Measurements from ENCODE around the gene SIK2.

The SIK2 gene

DNA sequence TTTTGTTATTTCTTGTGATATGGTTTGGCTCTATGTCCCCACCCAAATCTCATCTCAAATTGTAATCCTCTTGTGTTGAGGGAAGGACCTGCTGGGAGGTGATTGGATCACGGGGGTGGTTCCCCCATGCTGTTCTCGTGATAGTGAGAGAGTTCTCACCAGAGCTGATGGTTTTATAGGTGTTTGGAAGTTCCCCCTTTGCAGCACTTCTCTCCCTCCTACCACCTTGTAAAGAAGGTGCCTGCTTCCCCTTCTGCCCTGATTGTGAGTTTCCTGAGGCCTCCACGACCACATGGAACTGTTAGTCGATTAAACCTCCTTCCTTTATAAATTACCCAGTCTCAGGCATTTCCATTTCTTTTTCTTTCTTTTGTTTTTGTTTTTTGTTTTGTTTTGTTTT lies 24.4 kb upstream of the SIK2 start:
- in situ Hi-C loops (cut with MboI; ENCODE audit: low sequenced_read_pairs) = loop anchor here (10.0 kb wide), 1 partner anchor 197 kb away; no protein-coding TSS in a partner anchor

GRCh38 chr11:111581341-111581740 lies 20.9 kb upstream of the SIK2 start:
- in situ Hi-C loops (cut with MboI; ENCODE audit: low sequenced_read_pairs) = no loop called here

- in situ Hi-C loops (cut with MboI; ENCODE audit: low sequenced_read_pairs) = no loop called here
Measured at GRCh38 chr11:111582163-111582562, 20.1 kb upstream of the SIK2 start.

GRCh38 chr11:111582881-111583280 lies 19.4 kb upstream of the SIK2 start:
- in situ Hi-C loops (cut with MboI; ENCODE audit: low sequenced_read_pairs) = no loop called here

GRCh38 chr11:111585371-111585770 lies 16.9 kb upstream of the SIK2 start:
- in situ Hi-C loops (cut with MboI; ENCODE audit: low sequenced_read_pairs) = no loop called here

- in situ Hi-C loops (cut with MboI; ENCODE audit: low sequenced_read_pairs) = no loop called here
Measured at GRCh38 chr11:111586388-111586831, 15.8 kb upstream of the SIK2 start.

DNA sequence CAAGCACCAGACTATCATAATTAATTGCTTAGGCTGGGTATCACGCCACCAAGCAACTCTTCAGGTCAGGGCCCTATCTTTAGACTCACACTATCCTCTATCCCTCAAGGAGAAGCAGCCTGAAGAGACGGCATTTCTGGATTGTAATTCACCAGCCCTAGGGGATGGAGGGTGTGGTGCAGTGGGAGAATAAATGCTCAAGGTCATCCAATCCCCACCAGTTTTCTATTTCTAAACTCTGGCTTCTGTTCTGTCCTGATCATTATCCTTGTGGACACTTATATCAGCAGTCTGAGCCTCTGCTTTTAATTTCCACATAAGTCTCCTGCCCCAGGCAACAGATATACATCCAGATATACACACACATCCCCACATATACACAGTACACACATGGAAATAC lies 13.1 kb upstream of the SIK2 start:
- in situ Hi-C loops (cut with MboI; ENCODE audit: low sequenced_read_pairs) = no loop called here

DNA sequence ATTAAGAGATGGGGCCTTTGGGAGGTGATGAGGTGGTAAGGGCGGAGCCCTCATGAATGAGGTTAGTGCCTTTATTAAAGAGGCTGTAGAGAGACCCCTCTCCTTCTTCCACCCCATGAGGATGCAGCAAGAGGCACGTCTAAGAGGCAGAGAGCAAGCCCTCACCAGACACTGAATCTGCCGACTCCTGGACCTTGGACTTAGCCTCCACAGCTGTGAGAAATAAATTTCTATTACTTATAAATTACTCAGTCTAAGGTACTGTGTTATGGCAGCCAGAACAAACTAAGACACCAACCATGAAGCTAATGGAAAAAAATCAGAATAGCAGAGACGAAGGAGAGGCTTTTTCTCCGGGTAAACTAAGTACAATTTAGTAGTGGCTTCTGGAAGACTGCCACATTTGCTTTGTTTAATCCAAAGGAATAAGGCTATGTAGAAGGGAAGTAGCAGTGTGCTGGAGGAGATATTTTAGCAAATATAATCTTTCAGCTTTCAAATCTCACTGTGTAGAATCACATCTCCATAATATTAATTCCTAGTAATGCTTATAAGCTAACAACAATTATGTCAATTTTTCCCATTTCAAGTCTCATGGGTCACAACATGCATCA lies 12.3 kb upstream of the SIK2 start:
- in situ Hi-C loops (cut with MboI; ENCODE audit: low sequenced_read_pairs) = no loop called here

GRCh38 chr11:111591187-111591960 lies 10.9 kb upstream of the SIK2 start:
- in situ Hi-C loops (cut with MboI; ENCODE audit: low sequenced_read_pairs) = no loop called here

DNA sequence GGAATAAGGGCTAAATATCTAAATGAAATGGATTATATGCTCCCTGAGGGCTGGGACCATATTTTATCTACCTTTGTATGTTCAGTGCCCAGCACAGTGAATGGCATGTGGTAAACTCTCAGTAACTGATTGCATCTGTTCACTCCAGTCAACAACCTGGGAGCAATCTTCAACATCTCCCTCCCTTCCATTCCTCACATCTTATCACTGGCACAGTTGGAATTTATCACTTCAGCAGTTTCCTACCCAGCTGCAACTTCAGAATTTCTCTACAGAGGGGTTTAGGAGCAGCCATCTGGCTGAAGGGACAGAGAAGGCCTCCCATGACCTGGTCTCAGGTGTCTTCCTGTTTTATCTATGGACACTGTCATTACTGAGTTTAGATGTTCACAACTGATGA lies 9.8 kb upstream of the SIK2 start:
- in situ Hi-C loops (cut with MboI; ENCODE audit: low sequenced_read_pairs) = no loop called here

DNA sequence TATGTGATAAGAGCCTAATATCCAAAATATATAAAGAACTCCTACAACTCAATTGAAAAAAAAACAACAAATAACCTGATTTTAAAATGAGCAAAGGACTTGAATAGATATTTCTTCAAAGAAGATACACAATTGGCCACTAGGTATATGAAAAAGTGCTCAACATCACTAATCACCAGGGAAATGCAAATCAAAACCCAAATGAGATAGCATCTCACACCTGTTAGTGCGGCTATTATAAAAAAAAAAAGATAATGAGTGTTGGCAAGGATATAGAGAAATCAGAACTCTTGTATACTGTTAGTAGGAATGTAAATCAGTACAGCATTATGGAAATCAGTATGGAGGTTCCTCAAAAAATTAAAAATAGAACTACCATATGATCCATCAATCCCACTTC lies 5.9 kb upstream of the SIK2 start:
- in situ Hi-C loops (cut with MboI; ENCODE audit: low sequenced_read_pairs) = no loop called here

- in situ Hi-C loops (cut with MboI; ENCODE audit: low sequenced_read_pairs) = no loop called here
Measured at GRCh38 chr11:111598148-111598547, 4.1 kb upstream of the SIK2 start.

- in situ Hi-C loops (cut with MboI; ENCODE audit: low sequenced_read_pairs) = no loop called here
Measured at GRCh38 chr11:111598559-111598958, 3.7 kb upstream of the SIK2 start.

DNA sequence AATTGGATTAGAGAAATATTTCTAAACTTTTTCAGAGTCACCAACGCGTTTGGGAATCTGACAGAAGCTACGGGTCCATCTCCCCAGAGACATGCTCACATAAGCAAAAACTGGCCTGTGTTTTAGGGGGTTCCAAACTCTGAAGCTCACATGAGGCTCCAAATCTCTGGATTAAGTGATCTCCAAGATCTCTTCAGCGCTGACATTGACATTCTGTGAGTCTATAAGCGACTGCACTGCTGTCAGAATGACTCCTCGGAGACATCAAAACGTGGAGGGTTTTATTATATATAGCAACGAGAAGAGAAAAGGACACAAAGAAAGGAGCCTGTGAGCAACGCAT lies 642 bp upstream of the SIK2 start:
- in situ Hi-C loops (cut with MboI; ENCODE audit: low sequenced_read_pairs) = loop anchor here (10.0 kb wide), 1 partner anchor 173 kb away; no protein-coding TSS in a partner anchor

DNA sequence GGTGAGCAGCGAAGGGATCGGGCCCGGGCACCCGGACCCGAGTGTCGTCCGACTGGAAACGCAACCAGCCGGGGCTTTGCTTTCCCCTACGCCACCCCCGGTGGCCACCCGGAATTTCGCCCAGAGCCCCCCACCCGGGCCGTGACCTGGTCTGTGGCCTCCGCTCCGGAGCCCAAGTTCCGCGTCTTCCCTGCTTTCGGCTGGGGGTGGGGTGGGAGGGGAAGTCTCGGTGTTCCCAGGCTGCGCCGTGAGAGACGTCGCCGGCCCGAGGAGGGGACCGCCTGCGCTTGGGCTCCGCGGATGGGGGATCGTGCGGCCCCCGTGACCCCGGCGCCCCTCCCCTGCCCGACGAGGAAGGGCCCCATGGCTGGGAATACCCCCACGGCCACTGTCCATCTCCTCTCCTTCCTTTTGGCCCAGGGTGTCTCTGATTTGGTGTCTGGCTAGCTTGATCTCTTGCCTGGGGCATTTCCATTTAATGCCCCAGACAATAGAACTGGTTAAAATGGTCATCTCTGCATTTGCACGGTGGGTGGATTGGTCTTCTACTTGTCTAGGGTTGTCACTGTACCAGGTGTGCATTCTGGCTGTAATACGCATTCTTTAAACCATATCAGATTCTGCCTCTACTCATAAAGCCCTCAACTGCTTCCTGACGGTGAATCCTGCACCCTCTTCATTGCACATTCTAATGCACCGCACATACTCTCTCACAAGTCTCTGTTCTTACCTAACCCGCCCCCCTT lies 789 bp downstream of the SIK2 start:
- in situ Hi-C loops (cut with MboI; ENCODE audit: low sequenced_read_pairs) = loop anchor here (10.0 kb wide), 1 partner anchor 172 kb away; no protein-coding TSS in a partner anchor

GRCh38 chr11:111603611-111604130 lies 1.4 kb downstream of the SIK2 start:
- in situ Hi-C loops (cut with MboI; ENCODE audit: low sequenced_read_pairs) = loop anchor here (10.0 kb wide), 1 partner anchor 171 kb away; no protein-coding TSS in a partner anchor

DNA sequence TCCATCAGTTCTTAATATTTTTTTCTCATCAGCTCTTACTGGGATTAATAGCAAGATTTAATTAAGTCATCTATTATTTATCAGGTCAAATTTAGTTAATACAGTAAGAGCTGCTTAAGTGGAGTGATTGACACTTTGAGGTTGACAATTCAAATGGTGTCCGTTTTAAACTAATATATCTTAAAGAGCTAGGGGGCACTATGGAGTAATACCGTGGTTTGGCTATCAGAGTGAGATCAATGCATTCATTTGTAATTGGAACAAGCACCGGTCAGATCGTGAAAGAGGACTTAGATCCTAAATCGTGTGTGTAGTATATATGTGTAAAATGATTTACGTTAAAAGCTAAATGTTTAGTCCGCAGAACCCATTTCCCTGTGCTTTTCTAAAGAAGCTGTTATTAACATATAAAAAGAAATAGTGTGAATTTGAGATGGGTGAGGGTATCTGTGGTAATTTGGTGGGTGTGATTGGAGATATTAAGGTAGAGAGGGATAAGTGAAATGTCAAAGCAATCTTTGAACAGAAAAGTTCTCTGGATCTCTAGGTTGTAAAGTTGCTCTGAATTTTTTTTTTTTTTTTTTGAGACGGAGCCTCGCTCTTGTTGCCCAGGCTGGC lies 2.3 kb downstream of the SIK2 start:
- in situ Hi-C loops (cut with MboI; ENCODE audit: low sequenced_read_pairs) = loop anchor here (10.0 kb wide), 1 partner anchor 170 kb away; no protein-coding TSS in a partner anchor

GRCh38 chr11:111605681-111606080 lies 3.4 kb downstream of the SIK2 start:
- in situ Hi-C loops (cut with MboI; ENCODE audit: low sequenced_read_pairs) = loop anchor here (10.0 kb wide), 1 partner anchor 169 kb away; no protein-coding TSS in a partner anchor

GRCh38 chr11:111606986-111607385 lies 4.7 kb downstream of the SIK2 start:
- in situ Hi-C loops (cut with MboI; ENCODE audit: low sequenced_read_pairs) = loop anchor here (10.0 kb wide), 1 partner anchor 168 kb away; no protein-coding TSS in a partner anchor

- in situ Hi-C loops (cut with MboI; ENCODE audit: low sequenced_read_pairs) = loop anchor here (10.0 kb wide), 1 partner anchor 167 kb away; no protein-coding TSS in a partner anchor
Measured at GRCh38 chr11:111607751-111608150, 5.5 kb downstream of the SIK2 start.

- in situ Hi-C loops (cut with MboI; ENCODE audit: low sequenced_read_pairs) = no loop called here
Measured at GRCh38 chr11:111612224-111612623, 10.0 kb downstream of the SIK2 start.
